GM18508 (cell line): ENCODE data around the gene MS4A14.
"Not testable (repeated sequence)": the region's sequence is repeated elsewhere in the genome, so short reads cannot be mapped to it uniquely, and the experiment has no call there.

Experiments
- ATAC-seq: cut with Tn5 transposase; IDR thresholded peaks from one replicate; pipeline ENCODE4 v1.9.1; 2021; ENCODE audit warnings: moderate number of reproducible peaks; ENCODE audit not compliant: insufficient read depth, unreplicated experiment

MS4A14 gene

GRCh38 chr11:60378354-60378753, 17.9 kb upstream of the MS4A14 start, which contains the start of gene MS4A7:
TSS of gene MS4A7 (plus strand) at chr11:60378532. CDS start at chr11:60383142, 4,610 bp downstream.
- peak; percentile 87 for ATAC-seq

- peak; percentile 73 for ATAC-seq
Measured at GRCh38 chr11:60389279-60389910, 6.9 kb upstream of the MS4A14 start.

GRCh38 chr11:60390419-60390818, 5.8 kb upstream of the MS4A14 start:
- ATAC-seq = no peak

- ATAC-seq = no peak
Measured at GRCh38 chr11:60392361-60392760, 3.9 kb upstream of the MS4A14 start.

GRCh38 chr11:60393016-60393415, 3.2 kb upstream of the MS4A14 start:
- ATAC-seq = no peak

GRCh38 chr11:60394666-60395380, 1.4 kb upstream of the MS4A14 start:
- no peak for ATAC-seq

- ATAC-seq = peak; percentile 45
Measured at GRCh38 chr11:60396799-60397198, 540 bp downstream of the MS4A14 start.

GRCh38 chr11:60420015-60420414, 23.8 kb downstream of the MS4A14 start:
- no peak for ATAC-seq

GRCh38 chr11:60422609-60423008, 26.4 kb downstream of the MS4A14 start:
- no peak for ATAC-seq

GRCh38 chr11:60428517-60428916, 32.3 kb downstream of the MS4A14 start:
- no peak for ATAC-seq

GRCh38 chr11:60429272-60429671, 33.0 kb downstream of the MS4A14 start, which contains the start of gene MS4A5:
TSS of gene MS4A5 (plus strand) at chr11:60429572. CDS start at chr11:60429675, 103 bp downstream.
- no peak for ATAC-seq

GRCh38 chr11:60431251-60431650, 35.0 kb downstream of the MS4A14 start:
- ATAC-seq = no peak

- ATAC-seq = no peak
Measured at GRCh38 chr11:60433401-60433800, 37.1 kb downstream of the MS4A14 start.

GRCh38 chr11:60447070-60447469, 50.8 kb downstream of the MS4A14 start:
- no peak for ATAC-seq

- no peak for ATAC-seq
Measured at GRCh38 chr11:60447846-60448245, 51.6 kb downstream of the MS4A14 start.

GRCh38 chr11:60451185-60451584, 54.9 kb downstream of the MS4A14 start:
- ATAC-seq = not testable (repeated sequence)

- no peak for ATAC-seq
Measured at GRCh38 chr11:60454212-60454611, 58.0 kb downstream of the MS4A14 start.

- peak; percentile 88 for ATAC-seq
Measured at GRCh38 chr11:60455531-60456042, 59.3 kb downstream of the MS4A14 start, which contains the start of gene MS4A1. TSS of gene MS4A1 (plus strand) at chr11:60455847. CDS start at chr11:60462375, 6,528 bp downstream.

GRCh38 chr11:60457576-60457975, 61.3 kb downstream of the MS4A14 start:
- ATAC-seq = peak; percentile 33

GRCh38 chr11:60459345-60459744, 63.1 kb downstream of the MS4A14 start:
- no peak for ATAC-seq
